ENCODE data around the gene NPR2. TPM values are rescaled to one million over a fixed set of nuclear protein-coding genes. Genes with fewer than 3 reads are reported as not detected.
A peak's percentile ranks its signal among the peaks of the same experiment; 100 is the strongest.

Gene NPR2
- polyA plus RNA-seq, 2 of the 4 experiments (the other 2 are of a cell fraction), result 7.8 to 18.8 TPM

DNA sequence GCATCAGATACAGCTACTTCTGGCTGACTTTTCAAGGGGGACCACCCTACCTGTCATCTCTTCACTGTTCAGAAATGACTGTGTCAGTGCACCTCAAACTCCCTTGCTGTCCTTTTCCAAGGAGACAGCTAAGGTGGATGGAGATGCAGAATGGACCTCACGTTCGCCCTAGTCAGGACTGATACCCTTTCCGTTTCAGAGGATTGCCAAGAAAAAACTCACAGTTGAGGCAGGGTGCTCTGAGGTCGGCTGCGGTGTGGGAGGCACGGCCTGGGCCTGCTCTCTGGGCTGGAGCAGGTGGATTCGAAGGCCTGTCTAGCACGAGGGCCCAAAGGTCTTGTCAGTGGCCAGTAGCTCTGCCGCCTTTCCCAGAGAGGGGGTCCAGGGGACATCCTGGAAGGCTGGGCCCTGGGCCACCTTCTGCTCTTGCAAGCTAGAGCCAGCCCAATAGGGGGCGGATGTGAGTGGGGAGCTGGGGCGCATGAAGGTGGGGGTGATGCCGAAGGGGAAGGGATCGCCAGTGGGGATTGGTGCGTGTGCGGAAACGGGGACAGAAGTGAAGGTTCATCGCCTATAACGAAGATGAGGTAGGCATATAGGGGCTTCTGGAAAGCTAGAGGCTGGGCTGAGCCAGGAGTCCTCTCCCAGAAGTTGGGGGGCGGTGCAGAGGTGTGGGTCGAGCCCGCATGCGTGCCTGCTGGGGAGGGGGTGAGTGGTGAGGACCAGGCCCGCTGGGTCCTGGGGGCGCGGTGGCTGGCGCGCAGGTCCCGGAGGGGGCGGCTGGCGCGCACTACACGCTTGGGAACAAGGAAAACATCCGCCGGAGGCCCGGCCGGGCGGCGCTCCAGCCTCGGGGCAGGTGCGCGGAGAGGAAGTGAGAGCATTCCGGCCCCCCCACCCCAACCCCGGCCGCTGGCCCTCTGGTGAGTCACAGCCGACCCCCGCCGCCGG is 34.8 kb upstream of the NPR2 start (continued):
- TF ChIP-seq, protein P1, sequence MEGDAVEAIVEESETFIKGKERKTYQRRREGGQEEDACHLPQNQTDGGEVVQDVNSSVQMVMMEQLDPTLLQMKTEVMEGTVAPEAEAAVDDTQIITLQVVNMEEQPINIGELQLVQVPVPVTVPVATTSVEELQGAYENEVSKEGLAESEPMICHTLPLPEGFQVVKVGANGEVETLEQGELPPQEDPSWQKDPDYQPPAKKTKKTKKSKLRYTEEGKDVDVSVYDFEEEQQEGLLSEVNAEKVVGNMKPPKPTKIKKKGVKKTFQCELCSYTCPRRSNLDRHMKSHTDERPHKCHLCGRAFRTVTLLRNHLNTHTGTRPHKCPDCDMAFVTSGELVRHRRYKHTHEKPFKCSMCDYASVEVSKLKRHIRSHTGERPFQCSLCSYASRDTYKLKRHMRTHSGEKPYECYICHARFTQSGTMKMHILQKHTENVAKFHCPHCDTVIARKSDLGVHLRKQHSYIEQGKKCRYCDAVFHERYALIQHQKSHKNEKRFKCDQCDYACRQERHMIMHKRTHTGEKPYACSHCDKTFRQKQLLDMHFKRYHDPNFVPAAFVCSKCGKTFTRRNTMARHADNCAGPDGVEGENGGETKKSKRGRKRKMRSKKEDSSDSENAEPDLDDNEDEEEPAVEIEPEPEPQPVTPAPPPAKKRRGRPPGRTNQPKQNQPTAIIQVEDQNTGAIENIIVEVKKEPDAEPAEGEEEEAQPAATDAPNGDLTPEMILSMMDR (IDR thresholded peaks at IDR 0.05), result peak; percentile 69
- TF ChIP-seq, protein P2, sequence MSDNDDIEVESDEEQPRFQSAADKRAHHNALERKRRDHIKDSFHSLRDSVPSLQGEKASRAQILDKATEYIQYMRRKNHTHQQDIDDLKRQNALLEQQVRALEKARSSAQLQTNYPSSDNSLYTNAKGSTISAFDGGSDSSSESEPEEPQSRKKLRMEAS (IDR thresholded peaks at IDR 0.05), result peak; percentile 65; the same call in 1 of the 2 replicates
- TF ChIP-seq, protein P3, sequence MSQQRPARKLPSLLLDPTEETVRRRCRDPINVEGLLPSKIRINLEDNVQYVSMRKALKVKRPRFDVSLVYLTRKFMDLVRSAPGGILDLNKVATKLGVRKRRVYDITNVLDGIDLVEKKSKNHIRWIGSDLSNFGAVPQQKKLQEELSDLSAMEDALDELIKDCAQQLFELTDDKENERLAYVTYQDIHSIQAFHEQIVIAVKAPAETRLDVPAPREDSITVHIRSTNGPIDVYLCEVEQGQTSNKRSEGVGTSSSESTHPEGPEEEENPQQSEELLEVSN (IDR thresholded peaks at IDR 0.05; ENCODE audit: borderline replicate concordance, low read depth), result no peak
- TF ChIP-seq CHD2 (IDR thresholded peaks at IDR 0.05; ENCODE audit: low read length, partially characterized antibody) (no peak), ZFP36 (IDR thresholded peaks at IDR 0.05; ENCODE audit: borderline replicate concordance, partially characterized antibody) (no peak), KDM5A (IDR thresholded peaks at IDR 0.05) (no peak), SMC3 (IDR thresholded peaks at IDR 0.05) (peak; percentile 49; the same call in 2 of the 3 replicates), TFCP2L1 (CRISPR knock-in tag; IDR thresholded peaks at IDR 0.05) (no peak), RNF2 (IDR thresholded peaks at IDR 0.05; ENCODE audit: borderline replicate concordance, low read depth) (no peak), MYC (IDR thresholded peaks at IDR 0.05; ENCODE audit: borderline replicate concordance, low read length) (0 out of 2 replicates have a peak, but pooled peaks have one; percentile 36), NPAS2 (CRISPR knock-in tag; IDR thresholded peaks at IDR 0.05; ENCODE audit: borderline replicate concordance) (no peak), HEYL (CRISPR knock-in tag; IDR thresholded peaks at IDR 0.05) (no peak)
- TF ChIP-seq, protein P4, sequence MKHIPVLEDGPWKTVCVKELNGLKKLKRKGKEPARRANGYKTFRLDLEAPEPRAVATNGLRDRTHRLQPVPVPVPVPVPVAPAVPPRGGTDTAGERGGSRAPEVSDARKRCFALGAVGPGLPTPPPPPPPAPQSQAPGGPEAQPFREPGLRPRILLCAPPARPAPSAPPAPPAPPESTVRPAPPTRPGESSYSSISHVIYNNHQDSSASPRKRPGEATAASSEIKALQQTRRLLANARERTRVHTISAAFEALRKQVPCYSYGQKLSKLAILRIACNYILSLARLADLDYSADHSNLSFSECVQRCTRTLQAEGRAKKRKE (CRISPR knock-in tag; IDR thresholded peaks at IDR 0.05; ENCODE audit: low read depth), result no peak
- TF ChIP-seq, protein P5, sequence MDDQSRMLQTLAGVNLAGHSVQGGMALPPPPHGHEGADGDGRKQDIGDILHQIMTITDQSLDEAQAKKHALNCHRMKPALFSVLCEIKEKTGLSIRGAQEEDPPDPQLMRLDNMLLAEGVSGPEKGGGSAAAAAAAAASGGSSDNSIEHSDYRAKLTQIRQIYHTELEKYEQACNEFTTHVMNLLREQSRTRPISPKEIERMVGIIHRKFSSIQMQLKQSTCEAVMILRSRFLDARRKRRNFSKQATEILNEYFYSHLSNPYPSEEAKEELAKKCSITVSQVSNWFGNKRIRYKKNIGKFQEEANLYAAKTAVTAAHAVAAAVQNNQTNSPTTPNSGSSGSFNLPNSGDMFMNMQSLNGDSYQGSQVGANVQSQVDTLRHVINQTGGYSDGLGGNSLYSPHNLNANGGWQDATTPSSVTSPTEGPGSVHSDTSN (IDR thresholded peaks at IDR 0.05), result peak; percentile 26; the same call in 1 of the 2 replicates

DNA sequence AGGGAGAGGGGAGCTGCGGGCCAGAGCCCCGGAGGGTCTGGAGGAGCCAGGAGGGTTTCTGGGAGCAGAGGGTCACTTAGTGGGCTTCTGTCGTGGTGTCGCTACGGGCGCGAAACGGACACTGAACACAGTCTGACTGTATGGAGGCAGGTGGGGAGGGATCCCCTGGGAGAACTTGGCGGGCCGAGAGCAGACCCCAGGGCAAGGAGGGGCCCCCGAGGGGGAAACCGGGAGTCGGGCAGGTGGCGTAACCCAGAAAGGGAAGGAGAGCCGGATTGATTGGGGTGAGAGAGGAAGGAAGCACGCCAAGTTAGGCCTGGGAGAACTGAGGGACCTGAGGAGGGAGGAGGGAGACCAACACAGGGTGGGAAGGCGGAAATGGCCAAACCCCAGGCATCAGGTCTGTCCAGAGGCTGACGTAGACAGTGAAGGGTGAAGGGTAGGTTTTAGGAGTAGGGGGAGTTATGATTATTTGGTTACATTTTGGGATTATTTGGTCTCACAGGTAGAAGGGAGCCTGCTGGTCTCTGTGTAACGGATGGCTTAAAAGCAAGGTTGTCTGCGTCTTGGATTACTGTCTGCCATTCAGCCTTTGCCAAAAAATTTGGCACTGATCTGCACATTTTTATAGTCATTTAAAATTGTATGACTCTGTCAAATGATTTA is 34.0 kb upstream of the NPR2 start:
- ChIA-PET POLR2A (interaction anchor here (0.6 to 1.5 kb wide), 7 partner anchors 14 to 150 kb away, joined by 3 to 5 read pairs (median 4); partner anchors contain the start of genes CREB3, SPAG8 and TLN1), CTCF (interaction anchor here (0.8 to 6.5 kb wide), 23 partner anchors 12 to 154 kb away, joined by 3 to 75 read pairs (median 4); partner anchors contain the start of genes CREB3, GBA2, HINT2 and RGP1)
- H3K9me3 ChIP-seq, result no peaks in the 10 kb centered on the region
- FAIRE-seq (no peak), ATAC-seq (peak; percentile 81 to 89), DNase-seq (ENCODE audit: low read depth in 1 of 2, low spot score in 1 of 2) (peak; percentile 52 to 74)
- H3K4me1 ChIP-seq, result peaks cover 16% of the 10 kb centered on the region
- peak overlapping the region; percentile 83 for H3K4me3 ChIP-seq
- 2% methylated on average over 13 of the region's 20 CpGs for WGBS (ENCODE audit: missing lambda C conversion rate)
- H3K27ac ChIP-seq, result peak overlapping the region; percentile 95 to 97
- peak overlapping the region; percentile 76 for H3K4me2 ChIP-seq
- TF ChIP-seq, protein P5 (IDR thresholded peaks at IDR 0.05), result 0 out of 2 replicates have a peak, but pooled peaks have one; percentile 20
- TF ChIP-seq JUN (IDR thresholded peaks at IDR 0.05) (peak in 1 of 2 experiments; percentile 56; a peak in 2 of 5 replicates), POLR2A (IDR thresholded peaks at IDR 0.05; ENCODE audit: low read length) (peak; percentile 59), CBX8 (IDR thresholded peaks at IDR 0.05) (no peak), CHD4 (IDR thresholded peaks at IDR 0.05; ENCODE audit: borderline replicate concordance) (no peak), ZFP36 (IDR thresholded peaks at IDR 0.05; ENCODE audit: borderline replicate concordance, partially characterized antibody) (no peak), RCOR1 (IDR thresholded peaks at IDR 0.05; ENCODE audit: low read depth, low read length) (no peak), PHF8 (IDR thresholded peaks at IDR 0.05; ENCODE audit: borderline replicate concordance, low read depth) (0 out of 2 replicates have a peak, but pooled peaks have one; percentile 41), KDM5A (IDR thresholded peaks at IDR 0.05) (no peak)
- TF ChIP-seq, protein P6, sequence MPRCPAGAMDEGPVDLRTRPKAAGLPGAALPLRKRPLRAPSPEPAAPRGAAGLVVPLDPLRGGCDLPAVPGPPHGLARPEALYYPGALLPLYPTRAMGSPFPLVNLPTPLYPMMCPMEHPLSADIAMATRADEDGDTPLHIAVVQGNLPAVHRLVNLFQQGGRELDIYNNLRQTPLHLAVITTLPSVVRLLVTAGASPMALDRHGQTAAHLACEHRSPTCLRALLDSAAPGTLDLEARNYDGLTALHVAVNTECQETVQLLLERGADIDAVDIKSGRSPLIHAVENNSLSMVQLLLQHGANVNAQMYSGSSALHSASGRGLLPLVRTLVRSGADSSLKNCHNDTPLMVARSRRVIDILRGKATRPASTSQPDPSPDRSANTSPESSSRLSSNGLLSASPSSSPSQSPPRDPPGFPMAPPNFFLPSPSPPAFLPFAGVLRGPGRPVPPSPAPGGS (IDR thresholded peaks at IDR 0.05), result 0 out of 3 replicates have a peak, but pooled peaks have one; percentile 30

Data from A549 (cell line).